Lower leg skin (tissue), 4 donors: ENCODE data around the gene USP27X. TPM values are rescaled to one million over a fixed set of nuclear protein-coding genes. Genes with fewer than 3 reads are reported as not detected.

Experiments
- DNase-seq, 2 donors: peaks; one replicate each; pipeline ENCODE4 v3.0.0-alpha.2; 2019; ENCODE audit warnings: low spot score in 2 of 2
- H3K4me3 ChIP-seq: fragments of 200-600 bp; sonication (generic); 2 replicates; pipeline ENCODE4 v1.5.1; 2017; ENCODE audit warnings: mild to moderate bottlenecking, low read depth; ENCODE audit not compliant: poor library complexity, severe bottlenecking
- POLR2A ChIP-seq, 2 donors: fragments of 450-650 bp; IDR thresholded peaks; one replicate each; pipeline ENCODE4 v1.6.1; 2016 to 2017; ENCODE audit warnings: antibody characterized with exemption in 2 of 2, mild to moderate bottlenecking in 1 of 2, moderate library complexity in 1 of 2
- WGBS, 2 donors: methylation state at CpG; one replicate each; pipeline ENCODE4 v1.1.5; 2018; 5-methylcytosine and 5-hydroxymethylcytosine counted together
- intact Hi-C: fragments of 100-400 bp; cut with DNase I; formaldehyde crosslinking; loops from one replicate; pipeline ENCODE4 v1.15.0; 2023; ENCODE audit warnings: low total_unique reads
- total RNA-seq, 4 donors: library from RNA; depleted of rRNA; stranded (reverse); fragments of >200 nt; gene quantifications; one replicate each; pipeline ENCODE4 v1.1.0, GENCODE V29; 2016
- TF ChIP-seq, protein P1 (sequence below), 3 donors: fragments of 450-650 bp; IDR thresholded peaks; one replicate each; pipeline ENCODE4 v1.5.1; 2016; ENCODE audit warnings: antibody characterized with exemption in 3 of 3, mild to moderate bottlenecking in 3 of 3, moderate library complexity in 2 of 3

The USP27X gene
- total RNA-seq, 4 donors from 2014 or later: 2.8 to 3.7 (median 3.4) TPM

DNA sequence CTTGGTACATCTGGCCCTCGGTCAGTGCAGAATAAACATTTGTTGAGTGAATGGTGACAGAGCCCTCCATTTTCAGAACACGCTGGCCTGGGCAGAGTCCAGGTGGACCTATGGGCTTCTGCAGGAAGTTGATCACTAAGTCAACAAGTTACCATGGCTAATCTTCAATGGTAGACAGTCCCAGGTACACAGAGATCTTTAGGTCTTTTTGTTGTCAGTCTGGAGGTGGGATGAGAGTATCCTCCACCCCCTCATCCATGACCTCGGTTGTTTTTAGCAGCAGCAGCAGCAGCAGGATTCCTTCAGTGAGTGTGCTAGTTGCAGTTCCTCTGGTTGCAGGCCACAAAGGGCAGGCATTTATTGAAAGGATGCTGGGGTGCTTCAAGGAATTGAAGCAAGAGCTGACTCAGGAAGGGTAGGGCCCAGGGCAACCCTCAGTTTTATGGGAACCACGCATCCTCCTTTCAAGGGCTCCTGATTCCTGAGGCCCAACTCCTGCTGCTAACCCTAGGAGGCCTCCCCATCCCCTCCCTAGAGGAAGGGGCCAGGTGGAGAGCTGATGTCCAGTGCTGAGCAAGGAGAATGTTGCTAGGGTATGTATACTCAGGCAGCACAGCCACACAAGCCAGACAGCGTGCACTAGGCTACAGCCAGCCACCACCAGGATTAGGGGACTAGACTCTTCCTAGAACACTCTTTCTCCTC is 1.7 kb upstream of the USP27X start:
- H3K4me3 ChIP-seq: no peak overlapping the region
- no peak for DNase-seq
- intact Hi-C loops: no loop called here
- WGBS, 2 donors: 67 to 73% methylated on average over 2 to 5 of the region's 5 CpGs
- no peak for TF ChIP-seq POLR2A (IDR thresholded peaks at IDR 0.05)
- TF ChIP-seq, protein P1, sequence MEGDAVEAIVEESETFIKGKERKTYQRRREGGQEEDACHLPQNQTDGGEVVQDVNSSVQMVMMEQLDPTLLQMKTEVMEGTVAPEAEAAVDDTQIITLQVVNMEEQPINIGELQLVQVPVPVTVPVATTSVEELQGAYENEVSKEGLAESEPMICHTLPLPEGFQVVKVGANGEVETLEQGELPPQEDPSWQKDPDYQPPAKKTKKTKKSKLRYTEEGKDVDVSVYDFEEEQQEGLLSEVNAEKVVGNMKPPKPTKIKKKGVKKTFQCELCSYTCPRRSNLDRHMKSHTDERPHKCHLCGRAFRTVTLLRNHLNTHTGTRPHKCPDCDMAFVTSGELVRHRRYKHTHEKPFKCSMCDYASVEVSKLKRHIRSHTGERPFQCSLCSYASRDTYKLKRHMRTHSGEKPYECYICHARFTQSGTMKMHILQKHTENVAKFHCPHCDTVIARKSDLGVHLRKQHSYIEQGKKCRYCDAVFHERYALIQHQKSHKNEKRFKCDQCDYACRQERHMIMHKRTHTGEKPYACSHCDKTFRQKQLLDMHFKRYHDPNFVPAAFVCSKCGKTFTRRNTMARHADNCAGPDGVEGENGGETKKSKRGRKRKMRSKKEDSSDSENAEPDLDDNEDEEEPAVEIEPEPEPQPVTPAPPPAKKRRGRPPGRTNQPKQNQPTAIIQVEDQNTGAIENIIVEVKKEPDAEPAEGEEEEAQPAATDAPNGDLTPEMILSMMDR (IDR thresholded peaks at IDR 0.05): no peak

GRCh38 chrX:49878128-49878833 is 1.0 kb upstream of the USP27X start:
- TF ChIP-seq POLR2A (IDR thresholded peaks at IDR 0.05): no peak
- TF ChIP-seq, protein P1 (IDR thresholded peaks at IDR 0.05): no peak
- 63 to 67% methylated on average over 4 to 15 of the region's 28 CpGs for whole genome bisulfite sequencing, 2 donors
- DNase-seq: no peak
- no peak overlapping the region for H3K4me3 ChIP-seq
- intact Hi-C loops: no loop called here

GRCh38 chrX:49879656-49880277 is 483 bp downstream of the USP27X start:
- 7 to 52% methylated on average over 9 to 42 of the region's 55 CpGs for WGBS, 2 donors
- TF ChIP-seq POLR2A (IDR thresholded peaks at IDR 0.05): no peak
- TF ChIP-seq, protein P1 (IDR thresholded peaks at IDR 0.05): no peak
- no peak for DNase-seq
- intact Hi-C loops: no loop called here
- H3K4me3 ChIP-seq: peak overlapping the region; percentile 20

GRCh38 chrX:49880668-49881067 is 1.4 kb downstream of the USP27X start:
- 80 to 85% methylated on average over 12 of the region's 12 CpGs for WGBS, 2 donors
- DNase-seq: no peak
- intact Hi-C loops: no loop called here
- H3K4me3 ChIP-seq: no peak overlapping the region
- TF ChIP-seq POLR2A (IDR thresholded peaks at IDR 0.05): no peak
- TF ChIP-seq, protein P1 (IDR thresholded peaks at IDR 0.05): no peak

GRCh38 chrX:49884290-49884862 is 5.1 kb downstream of the USP27X start:
- DNase-seq: peak in 1 of 2 donors; percentile 92
- WGBS, 2 donors: 38 to 50% methylated on average over 7 of the region's 7 CpGs
- H3K4me3 ChIP-seq: no peak overlapping the region
- TF ChIP-seq, protein P1 (IDR thresholded peaks at IDR 0.05): no peak
- TF ChIP-seq POLR2A (IDR thresholded peaks at IDR 0.05): no peak
- intact Hi-C loops: no loop called here
